DND-41 (cell line): ENCODE measurements around the gene COG6.

Experiments used
- ATAC-seq: fragments of 200-7000 bp; cut with Tn5 transposase; 3 replicates; pipeline ENCODE4 v1.9.1; 2021; ENCODE audit warnings: low read depth; ENCODE audit not compliant: insufficient read depth
- DNase-seq: peaks from one replicate; pipeline ENCODE4 v3.0.0-alpha.2; 2020
- H2AFZ ChIP-seq: 2 replicates; pipeline ENCODE4 v1.6.0; 2012; ENCODE audit warnings: low read depth, low read length
- H3K27ac ChIP-seq: 2 replicates; pipeline ENCODE4 v1.5.1; 2012; ENCODE audit warnings: low read length, inconsistent platforms
- H3K27me3 ChIP-seq: fragments of 200-600 bp; sonication (generic); 2 replicates; pipeline ENCODE4 v1.6.0; 2012; ENCODE audit warnings: low read length, mild to moderate bottlenecking, inconsistent platforms; ENCODE audit not compliant: insufficient read depth, poor library complexity
- H3K36me3 ChIP-seq: 2 replicates; pipeline ENCODE4 v1.5.1; 2012; ENCODE audit warnings: low read length, inconsistent platforms; ENCODE audit not compliant: insufficient read depth
- H3K4me1 ChIP-seq: 2 replicates; pipeline ENCODE4 v1.5.1; 2012; ENCODE audit warnings: mild to moderate bottlenecking, low read length; ENCODE audit not compliant: insufficient read depth
- H3K4me2 ChIP-seq: 2 replicates; pipeline ENCODE4 v1.6.0; 2012; ENCODE audit warnings: mild to moderate bottlenecking, moderate library complexity, low read length, inconsistent platforms; ENCODE audit not compliant: insufficient read depth
- H3K4me3 ChIP-seq, 2 experiments: fragments of 200-600 bp in 1 of 2; shearing (Covaris generic) in 1 of 2; 2 replicates each; pipeline ENCODE4 v1.5.1; 2012 to 2016; ENCODE audit warnings: inconsistent platforms in 2 of 2, low read length in 2 of 2, mild to moderate bottlenecking in 2 of 2, low read depth in 1 of 2, moderate library complexity in 1 of 2
- H3K79me2 ChIP-seq: 2 replicates; pipeline ENCODE4 v1.6.0; 2012; ENCODE audit warnings: low read length, inconsistent platforms; ENCODE audit not compliant: insufficient read depth
- H3K9ac ChIP-seq: 2 replicates; pipeline ENCODE4 v1.6.0; 2012; ENCODE audit warnings: low read depth, mild to moderate bottlenecking, inconsistent platforms, low read length, moderate library complexity
- H3K9me3 ChIP-seq: 2 replicates; pipeline ENCODE4 v1.5.1; 2012; ENCODE audit warnings: low read length, moderate library complexity, mild to moderate bottlenecking, inconsistent platforms; ENCODE audit not compliant: insufficient read depth, severe bottlenecking
- H4K20me1 ChIP-seq: 2 replicates; pipeline ENCODE4 v1.6.0; 2012; ENCODE audit warnings: low read length; ENCODE audit not compliant: insufficient read depth
- EZH2 ChIP-seq: IDR thresholded peaks from 3 replicates; pipeline ENCODE4 v1.6.1; 2012; ENCODE audit warnings: borderline replicate concordance, low read depth, mild to moderate bottlenecking, moderate library complexity, low read length, inconsistent platforms; ENCODE audit not compliant: severe bottlenecking
- TF ChIP-seq, protein P1 (sequence below): IDR thresholded peaks from 2 replicates; pipeline ENCODE4 v1.5.1; 2012; ENCODE audit warnings: borderline replicate concordance, low read length, moderate library complexity, mild to moderate bottlenecking; ENCODE audit not compliant: poor library complexity, severe bottlenecking; ENCODE audit errors: extremely low read depth

The COG6 gene

GRCh38 chr13:39623466-39623865 is 32.0 kb upstream of the COG6 start:
- DNase-seq (no peak), ATAC-seq (no peak)
- no peaks in the 10 kb centered on the region for H3K27me3 ChIP-seq
- H3K4me2 ChIP-seq, result no peak overlapping the region
- no peaks in the 10 kb centered on the region for H3K79me2 ChIP-seq
- no peak overlapping the region for H2AFZ ChIP-seq
- no peak overlapping the region for H3K27ac ChIP-seq
- no peaks in the 10 kb centered on the region for H3K9me3 ChIP-seq
- H4K20me1 ChIP-seq, result no peaks in the 10 kb centered on the region
- H3K4me1 ChIP-seq, result no peaks in the 10 kb centered on the region
- no peaks in the 10 kb centered on the region for H3K36me3 ChIP-seq
- no peak overlapping the region for H3K4me3 ChIP-seq
- H3K9ac ChIP-seq, result no peak overlapping the region
- TF ChIP-seq EZH2, result no peak
- TF ChIP-seq, protein P1, sequence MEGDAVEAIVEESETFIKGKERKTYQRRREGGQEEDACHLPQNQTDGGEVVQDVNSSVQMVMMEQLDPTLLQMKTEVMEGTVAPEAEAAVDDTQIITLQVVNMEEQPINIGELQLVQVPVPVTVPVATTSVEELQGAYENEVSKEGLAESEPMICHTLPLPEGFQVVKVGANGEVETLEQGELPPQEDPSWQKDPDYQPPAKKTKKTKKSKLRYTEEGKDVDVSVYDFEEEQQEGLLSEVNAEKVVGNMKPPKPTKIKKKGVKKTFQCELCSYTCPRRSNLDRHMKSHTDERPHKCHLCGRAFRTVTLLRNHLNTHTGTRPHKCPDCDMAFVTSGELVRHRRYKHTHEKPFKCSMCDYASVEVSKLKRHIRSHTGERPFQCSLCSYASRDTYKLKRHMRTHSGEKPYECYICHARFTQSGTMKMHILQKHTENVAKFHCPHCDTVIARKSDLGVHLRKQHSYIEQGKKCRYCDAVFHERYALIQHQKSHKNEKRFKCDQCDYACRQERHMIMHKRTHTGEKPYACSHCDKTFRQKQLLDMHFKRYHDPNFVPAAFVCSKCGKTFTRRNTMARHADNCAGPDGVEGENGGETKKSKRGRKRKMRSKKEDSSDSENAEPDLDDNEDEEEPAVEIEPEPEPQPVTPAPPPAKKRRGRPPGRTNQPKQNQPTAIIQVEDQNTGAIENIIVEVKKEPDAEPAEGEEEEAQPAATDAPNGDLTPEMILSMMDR, result no peak

- H2AFZ ChIP-seq, result no peak overlapping the region
- H3K79me2 ChIP-seq, result no peaks in the 10 kb centered on the region
- no peaks in the 10 kb centered on the region for H3K9me3 ChIP-seq
- H3K9ac ChIP-seq, result no peak overlapping the region
- H3K27ac ChIP-seq, result no peak overlapping the region
- TF ChIP-seq, protein P1, result no peak
- no peak for TF ChIP-seq EZH2
- no peak for ATAC-seq
- peaks cover 6% of the 10 kb centered on the region for H3K27me3 ChIP-seq
- no peaks in the 10 kb centered on the region for H3K36me3 ChIP-seq
- H3K4me1 ChIP-seq, result no peaks in the 10 kb centered on the region
- no peaks in the 10 kb centered on the region for H4K20me1 ChIP-seq
- DNase-seq, result no peak
- no peak overlapping the region for H3K4me3 ChIP-seq
- no peak overlapping the region for H3K4me2 ChIP-seq
These were observed 24.2 kb upstream of the COG6 start for GRCh38 chr13:39631307-39631706.

GRCh38 chr13:39632994-39633393 is 22.5 kb upstream of the COG6 start:
- ATAC-seq, result no peak

More at GRCh38 chr13:39632994-39633393, 22.5 kb upstream of the COG6 start:
- no peak overlapping the region for H3K4me2 ChIP-seq
- no peak overlapping the region for H3K4me3 ChIP-seq
- no peak for TF ChIP-seq EZH2
- TF ChIP-seq, protein P1, result no peak
- H3K4me1 ChIP-seq, result no peaks in the 10 kb centered on the region
- no peak overlapping the region for H3K9ac ChIP-seq
- no peaks in the 10 kb centered on the region for H3K36me3 ChIP-seq
- no peak overlapping the region for H3K27ac ChIP-seq
- H3K27me3 ChIP-seq, result peaks cover 6% of the 10 kb centered on the region
- DNase-seq, result no peak
- H3K9me3 ChIP-seq, result no peaks in the 10 kb centered on the region
- H3K79me2 ChIP-seq, result no peaks in the 10 kb centered on the region
- H2AFZ ChIP-seq, result no peak overlapping the region
- H4K20me1 ChIP-seq, result no peaks in the 10 kb centered on the region
